HepG2 (cell line): Measurements from ENCODE around the gene ZSCAN21. TPM values are rescaled to one million over a fixed set of nuclear protein-coding genes. Genes with fewer than 3 reads are reported as not detected.

Source experiments
- ELF1 ChIP-seq: sonication (generic); formaldehyde crosslinking; IDR thresholded peaks from 2 replicates; pipeline ENCODE4 v1.4.0; 2020; ENCODE audit warnings: missing genetic modification reagents
- JARID2 ChIP-seq: sonication (generic); formaldehyde crosslinking; IDR thresholded peaks from 2 replicates; pipeline ENCODE4 v1.8.1; 2023; ENCODE audit warnings: missing genetic modification reagents, inconsistent platforms; ENCODE audit not compliant: insufficient replicate concordance
- MEIS1 ChIP-seq: sonication (generic); formaldehyde crosslinking; IDR thresholded peaks from 2 replicates; pipeline ENCODE4 v1.9.0; 2021; ENCODE audit warnings: mild to moderate bottlenecking, missing genetic modification reagents, moderate library complexity, borderline replicate concordance
- MXD4 ChIP-seq: IDR thresholded peaks from 2 replicates; pipeline ENCODE4 v1.6.1; 2016; ENCODE audit warnings: mild to moderate bottlenecking, missing biosample characterization, missing genetic modification reagents
- NFYC ChIP-seq: IDR thresholded peaks from 2 replicates; pipeline ENCODE4 v1.6.1; 2016; ENCODE audit warnings: missing genetic modification reagents, missing compliant biosample characterization
- RELA ChIP-seq: sonication (generic); formaldehyde crosslinking; IDR thresholded peaks from 2 replicates; pipeline ENCODE4 v1.4.0; 2020; ENCODE audit warnings: missing genetic modification reagents
- RXRA ChIP-seq: sonication (generic); formaldehyde crosslinking; IDR thresholded peaks from 2 replicates; pipeline ENCODE4 v1.5.1; 2020; ENCODE audit warnings: missing genetic modification reagents
- SOX13 ChIP-seq, 3 experiments: fragments of 450-650 bp in 1 of 3; sonication (generic) in 1 of 3; formaldehyde crosslinking in 1 of 3; IDR thresholded peaks in 2 of 3; conservative IDR thresholded peaks in 1 of 3; 2 replicates each; pipeline versions ENCODE4 v1.5.0 to v1.6.1; 2016 to 2020; ENCODE audit warnings: antibody characterized with exemption in 1 of 3, mild to moderate bottlenecking in 1 of 3, missing compliant biosample characterization in 1 of 3, missing genetic modification reagents in 1 of 3, moderate library complexity in 1 of 3
- TAF1 ChIP-seq: sonication (generic); formaldehyde crosslinking; IDR thresholded peaks from 2 replicates; pipeline ENCODE4 v1.4.0; 2020; ENCODE audit warnings: missing genetic modification reagents
- ZFP36L1 ChIP-seq: sonication (generic); formaldehyde crosslinking; IDR thresholded peaks from 2 replicates; pipeline ENCODE4 v1.8.0; 2022; ENCODE audit warnings: mild to moderate bottlenecking, missing genetic modification reagents, moderate library complexity
- ZFYVE20 ChIP-seq: sonication (generic); formaldehyde crosslinking; IDR thresholded peaks from 2 replicates; pipeline ENCODE4 v1.8.0; 2023; ENCODE audit warnings: low read depth, mild to moderate bottlenecking, moderate library complexity, missing genetic modification reagents, borderline replicate concordance
- ZNF205 ChIP-seq: IDR thresholded peaks from 2 replicates; pipeline ENCODE4 v1.6.1; 2018; ENCODE audit warnings: missing biosample characterization, missing genetic modification reagents
- ZNF292 ChIP-seq: sonication (generic); formaldehyde crosslinking; IDR thresholded peaks from 2 replicates; pipeline ENCODE4 v1.8.1; 2022; ENCODE audit warnings: mild to moderate bottlenecking, low read depth, missing genetic modification reagents, borderline replicate concordance
- ZNF484 ChIP-seq: sonication (generic); formaldehyde crosslinking; IDR thresholded peaks from 2 replicates; pipeline ENCODE4 v1.5.1; 2020; ENCODE audit warnings: mild to moderate bottlenecking, low read depth, missing genetic modification reagents, borderline replicate concordance
- ZNF496 ChIP-seq: sonication (generic); formaldehyde crosslinking; IDR thresholded peaks from 2 replicates; pipeline ENCODE4 v1.8.1; 2023; ENCODE audit warnings: mild to moderate bottlenecking, moderate library complexity, missing genetic modification reagents; ENCODE audit not compliant: insufficient replicate concordance
- ZNF605 ChIP-seq: sonication (generic); formaldehyde crosslinking; IDR thresholded peaks from 2 replicates; pipeline ENCODE4 v1.8.0; 2022; ENCODE audit warnings: mild to moderate bottlenecking, missing genetic modification reagents
- ZNF713 ChIP-seq: sonication (generic); formaldehyde crosslinking; IDR thresholded peaks from 2 replicates; pipeline ENCODE4 v1.4.0; 2020; ENCODE audit warnings: mild to moderate bottlenecking, missing genetic modification reagents
- ZNF766 ChIP-seq: sonication (generic); formaldehyde crosslinking; IDR thresholded peaks from 2 replicates; pipeline ENCODE4 v1.5.0; 2020; ENCODE audit warnings: missing genetic modification reagents, borderline replicate concordance
- polyA plus RNA-seq, 8 experiments: library from polyadenylated mRNA; depleted of rRNA in 3 of 8; stranded (reverse) in 7 of 8; unstranded in 1 of 8; fragments of >200 nt; fragmentation: Illumina TruSeq in 4 of 8; extraction: Trizol in 4 of 8; gene quantifications; 2 replicates each; pipeline versions ENCODE4 v1.2.1 to v1.2.3, GENCODE V29; 2011 to 2016; ENCODE audit warnings: low read depth in 4 of 8, missing spikeins in 1 of 8, mixed read lengths in 1 of 8; ENCODE audit not compliant: insufficient read depth in 1 of 8
- total RNA-seq, 5 experiments: library from RNA; depleted of rRNA; stranded (reverse); fragments of >200 nt; fragmentation: Illumina TruSeq; extraction: Trizol; gene quantifications; 2 replicates each; pipeline ENCODE4 v1.2.3, GENCODE V29; 2016; ENCODE audit warnings: low read depth in 1 of 5
- TF ChIP-seq, protein P1 (sequence below): sonication (generic); formaldehyde crosslinking; IDR thresholded peaks from 2 replicates; pipeline ENCODE4 v1.4.0; 2020; ENCODE audit warnings: missing genetic modification reagents
- TF ChIP-seq, protein P2 (sequence below): sonication (generic); formaldehyde crosslinking; IDR thresholded peaks from 2 replicates; pipeline ENCODE4 v1.4.0; 2020; ENCODE audit warnings: missing genetic modification reagents, mild to moderate bottlenecking, borderline replicate concordance
- TF ChIP-seq, protein P3 (sequence below): sonication (generic); formaldehyde crosslinking; conservative IDR thresholded peaks from 2 replicates; pipeline ENCODE4 v1.8.0; 2022; ENCODE audit warnings: mild to moderate bottlenecking, moderate library complexity, missing genetic modification reagents
- TF ChIP-seq, protein P4 (sequence below): sonication (generic); formaldehyde crosslinking; conservative IDR thresholded peaks from 2 replicates; pipeline ENCODE4 v1.4.0; 2020; ENCODE audit warnings: missing genetic modification reagents

The ZSCAN21 gene
- total and polyA plus RNA-seq, 2 of the 13 experiments (the other 11 are each of a cell fraction or from before 2014, with no cell fraction given): 7.0 to 10.0 TPM

DNA sequence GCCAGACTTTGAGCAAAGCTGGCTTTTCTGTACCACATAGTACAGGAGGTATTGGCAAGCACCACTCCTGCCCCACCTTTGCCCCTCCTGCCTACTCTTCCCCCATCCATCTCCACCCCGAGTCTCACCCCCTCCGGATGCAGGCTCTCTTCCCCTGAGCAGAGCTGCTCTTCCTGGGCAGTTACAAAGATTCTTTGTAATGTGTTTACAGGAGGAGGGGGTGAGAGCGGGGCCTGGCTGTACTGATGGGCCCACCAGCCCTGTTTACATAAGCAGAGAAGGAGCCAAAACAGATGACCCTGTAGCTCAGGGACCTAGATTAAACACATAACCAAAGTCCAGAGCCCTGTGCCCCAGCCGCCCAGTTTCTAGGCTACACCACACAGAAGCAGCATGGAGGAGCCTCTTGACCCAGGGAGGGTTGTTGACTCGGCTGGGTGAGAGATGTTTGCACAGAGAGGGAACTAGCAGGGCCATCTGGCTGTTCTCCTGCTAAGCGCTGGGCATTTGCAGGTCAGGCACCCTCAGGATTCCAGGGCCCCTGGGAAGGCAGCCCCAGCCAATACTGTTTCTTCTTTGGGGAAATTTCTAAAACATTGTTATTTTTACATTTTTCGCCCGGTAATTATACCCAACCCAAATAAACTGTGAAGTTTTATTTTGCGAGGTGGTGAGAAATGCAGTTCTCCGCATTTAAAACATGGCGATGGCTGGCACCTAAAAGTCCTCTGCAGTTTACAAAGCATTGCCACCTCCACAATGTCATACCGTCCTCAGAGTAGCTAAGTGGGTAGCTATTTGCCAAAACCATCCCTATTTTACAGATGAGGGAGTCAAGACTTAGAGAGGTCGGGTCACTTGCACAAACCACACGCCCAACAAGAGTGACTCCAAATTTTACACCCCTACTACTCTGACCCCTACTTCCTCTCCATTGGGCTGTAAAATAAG, 45.6 kb upstream of the ZSCAN21 start (continued):
- TF ChIP-seq MXD4 (CRISPR knock-in tag) (peak; percentile 59; the same call in 1 of the 2 replicates), NFYC (no peak), ZNF205 (0 out of 2 replicates have a peak, but pooled peaks have one; percentile 33), ZNF605 (CRISPR knock-in tag) (peak; percentile 33; the same call in 1 of the 2 replicates), ZFYVE20 (CRISPR knock-in tag) (no peak), ZFP36L1 (CRISPR knock-in tag) (peak; percentile 39; the same call in 1 of the 2 replicates), ZNF766 (CRISPR knock-in tag) (peak; percentile 58; the same call in 1 of the 2 replicates), ELF1 (CRISPR knock-in tag) (peak; percentile 58; the same call in 1 of the 2 replicates), MEIS1 (CRISPR knock-in tag) (peak; percentile 90), ZNF292 (CRISPR knock-in tag) (peak; percentile 93; the same call in 1 of the 2 replicates), ZNF496 (CRISPR knock-in tag) (no peak), JARID2 (CRISPR knock-in tag) (no peak), RXRA (CRISPR knock-in tag) (peak; percentile 98), TAF1 (CRISPR knock-in tag) (no peak; the same call in 1 of the 2 replicates), ZNF713 (no peak), RELA (CRISPR knock-in tag) (no peak; the same call in 1 of the 2 replicates), SOX13 (IDR thresholded peaks at IDR 0.05) (peak; percentile 78), SOX13 (CRISPR knock-in tag; conservative IDR thresholded peaks at IDR 0.05 in 1 of 2, IDR thresholded peaks at IDR 0.05 in 1 of 2) (peak in 1 of 2 experiments; percentile 85; a peak in 2 of 4 replicates), ZNF484 (CRISPR knock-in tag) (no peak)
- TF ChIP-seq, protein P1, sequence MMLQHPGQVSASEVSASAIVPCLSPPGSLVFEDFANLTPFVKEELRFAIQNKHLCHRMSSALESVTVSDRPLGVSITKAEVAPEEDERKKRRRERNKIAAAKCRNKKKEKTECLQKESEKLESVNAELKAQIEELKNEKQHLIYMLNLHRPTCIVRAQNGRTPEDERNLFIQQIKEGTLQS (CRISPR knock-in tag): peak; percentile 58; the same call in 1 of the 2 replicates
- TF ChIP-seq, protein P2, sequence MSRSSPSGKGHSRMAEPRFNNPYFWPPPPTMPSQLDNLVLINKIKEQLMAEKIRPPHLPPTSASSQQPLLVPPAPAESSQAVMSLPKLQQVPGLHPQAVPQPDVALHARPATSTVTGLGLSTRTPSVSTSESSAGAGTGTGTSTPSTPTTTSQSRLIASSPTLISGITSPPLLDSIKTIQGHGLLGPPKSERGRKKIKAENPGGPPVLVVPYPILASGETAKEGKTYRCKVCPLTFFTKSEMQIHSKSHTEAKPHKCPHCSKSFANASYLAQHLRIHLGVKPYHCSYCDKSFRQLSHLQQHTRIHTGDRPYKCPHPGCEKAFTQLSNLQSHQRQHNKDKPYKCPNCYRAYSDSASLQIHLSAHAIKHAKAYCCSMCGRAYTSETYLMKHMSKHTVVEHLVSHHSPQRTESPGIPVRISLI (CRISPR knock-in tag): peak; percentile 92; the same call in 1 of the 2 replicates
- TF ChIP-seq, protein P3, sequence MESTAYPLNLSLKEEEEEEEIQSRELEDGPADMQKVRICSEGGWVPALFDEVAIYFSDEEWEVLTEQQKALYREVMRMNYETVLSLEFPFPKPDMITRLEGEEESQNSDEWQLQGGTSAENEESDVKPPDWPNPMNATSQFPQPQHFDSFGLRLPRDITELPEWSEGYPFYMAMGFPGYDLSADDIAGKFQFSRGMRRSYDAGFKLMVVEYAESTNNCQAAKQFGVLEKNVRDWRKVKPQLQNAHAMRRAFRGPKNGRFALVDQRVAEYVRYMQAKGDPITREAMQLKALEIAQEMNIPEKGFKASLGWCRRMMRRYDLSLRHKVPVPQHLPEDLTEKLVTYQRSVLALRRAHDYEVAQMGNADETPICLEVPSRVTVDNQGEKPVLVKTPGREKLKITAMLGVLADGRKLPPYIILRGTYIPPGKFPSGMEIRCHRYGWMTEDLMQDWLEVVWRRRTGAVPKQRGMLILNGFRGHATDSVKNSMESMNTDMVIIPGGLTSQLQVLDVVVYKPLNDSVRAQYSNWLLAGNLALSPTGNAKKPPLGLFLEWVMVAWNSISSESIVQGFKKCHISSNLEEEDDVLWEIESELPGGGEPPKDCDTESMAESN: peak; percentile 93
- TF ChIP-seq, protein P4, sequence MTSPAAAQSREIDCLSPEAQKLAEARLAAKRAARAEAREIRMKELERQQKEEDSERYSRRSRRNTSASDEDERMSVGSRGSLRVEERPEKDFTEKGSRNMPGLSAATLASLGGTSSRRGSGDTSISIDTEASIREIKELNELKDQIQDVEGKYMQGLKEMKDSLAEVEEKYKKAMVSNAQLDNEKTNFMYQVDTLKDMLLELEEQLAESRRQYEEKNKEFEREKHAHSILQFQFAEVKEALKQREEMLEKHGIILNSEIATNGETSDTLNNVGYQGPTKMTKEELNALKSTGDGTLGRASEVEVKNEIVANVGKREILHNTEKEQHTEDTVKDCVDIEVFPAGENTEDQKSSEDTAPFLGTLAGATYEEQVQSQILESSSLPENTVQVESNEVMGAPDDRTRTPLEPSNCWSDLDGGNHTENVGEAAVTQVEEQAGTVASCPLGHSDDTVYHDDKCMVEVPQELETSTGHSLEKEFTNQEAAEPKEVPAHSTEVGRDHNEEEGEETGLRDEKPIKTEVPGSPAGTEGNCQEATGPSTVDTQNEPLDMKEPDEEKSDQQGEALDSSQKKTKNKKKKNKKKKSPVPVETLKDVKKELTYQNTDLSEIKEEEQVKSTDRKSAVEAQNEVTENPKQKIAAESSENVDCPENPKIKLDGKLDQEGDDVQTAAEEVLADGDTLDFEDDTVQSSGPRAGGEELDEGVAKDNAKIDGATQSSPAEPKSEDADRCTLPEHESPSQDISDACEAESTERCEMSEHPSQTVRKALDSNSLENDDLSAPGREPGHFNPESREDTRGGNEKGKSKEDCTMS (CRISPR knock-in tag): no peak
